GM20431 (cell line): Measurements from ENCODE around the gene POLR1A.

Experiments used
- in situ Hi-C: fragments of 300-500 bp; cut with MseI, MboI; formaldehyde crosslinking; loops from one replicate; pipeline ENCODE4 v1.15.0; 2020; ENCODE audit warnings: low sequenced_read_pairs; ENCODE audit not compliant: unreplicated experiment

POLR1A gene

DNA sequence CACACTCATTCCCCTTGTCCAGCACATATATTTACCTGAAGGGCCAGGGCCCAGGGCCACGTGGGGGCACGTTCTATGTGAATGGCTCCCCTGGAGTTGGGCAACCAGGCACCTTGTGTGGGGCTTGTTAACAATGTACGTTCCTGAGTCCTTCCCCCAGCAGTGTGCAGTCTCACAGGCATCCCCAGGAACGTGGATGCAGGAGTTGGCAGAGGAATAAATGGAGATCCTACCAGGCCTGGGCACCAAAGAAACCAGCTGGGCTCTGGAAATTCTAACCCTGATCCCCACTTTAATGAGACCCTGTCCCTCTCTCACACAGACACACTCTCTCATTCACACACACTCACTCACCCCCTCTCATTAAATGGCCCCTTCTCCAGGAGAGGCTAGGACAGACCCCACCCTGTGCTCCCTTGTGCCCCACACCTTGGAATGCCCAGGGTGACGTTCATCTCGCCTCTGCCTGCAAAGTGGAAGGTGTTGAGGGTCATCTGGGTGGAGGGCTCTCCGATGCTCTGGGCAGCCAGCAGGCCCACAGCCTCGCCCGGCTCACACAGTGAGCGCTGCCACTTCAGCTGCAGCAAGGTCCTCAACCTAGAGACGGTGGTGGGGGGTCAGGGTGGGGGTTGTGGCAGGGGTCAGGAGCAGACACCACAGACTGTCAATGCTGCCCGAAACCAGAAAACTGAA, 65.6 kb downstream of the POLR1A start:
- in situ Hi-C loops: no loop called here

DNA sequence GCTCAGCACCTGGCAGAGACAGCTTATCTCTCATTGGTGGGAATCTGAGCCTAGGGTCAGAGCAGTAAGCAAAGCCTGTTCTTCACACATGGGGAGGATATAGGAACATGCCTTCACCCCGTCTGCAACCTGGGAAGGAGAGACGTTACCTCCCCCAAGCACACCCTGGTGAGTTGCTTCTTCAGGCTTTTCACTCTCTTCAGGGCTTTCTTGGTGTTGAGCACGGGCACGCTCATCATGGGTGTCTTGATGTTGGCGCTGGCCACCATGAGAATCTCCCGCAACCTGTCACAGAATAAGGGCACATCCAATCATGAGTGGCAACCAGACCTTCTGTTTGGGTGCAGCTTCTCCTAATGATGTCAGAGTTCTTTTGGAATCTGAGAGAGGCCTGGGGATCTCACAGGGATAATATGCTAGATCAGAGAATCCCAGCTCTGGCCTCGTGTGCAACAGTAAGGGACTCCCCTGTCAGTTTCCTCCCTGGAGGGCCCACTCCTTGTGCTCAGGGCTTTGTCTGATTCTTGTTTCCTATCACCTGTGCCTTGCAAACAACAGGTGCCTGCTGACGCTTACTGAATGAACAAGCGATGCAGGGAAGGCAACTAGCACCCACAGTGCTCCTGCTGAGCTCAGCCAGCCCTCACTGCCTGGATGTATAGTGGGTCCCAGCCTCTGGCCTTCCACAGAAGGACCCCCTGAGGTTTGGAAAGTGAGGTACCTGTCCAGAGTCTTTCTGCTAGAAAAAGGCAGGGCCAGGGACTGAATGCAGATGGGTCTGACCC, 66.3 kb downstream of the POLR1A start:
- in situ Hi-C loops: no loop called here

DNA sequence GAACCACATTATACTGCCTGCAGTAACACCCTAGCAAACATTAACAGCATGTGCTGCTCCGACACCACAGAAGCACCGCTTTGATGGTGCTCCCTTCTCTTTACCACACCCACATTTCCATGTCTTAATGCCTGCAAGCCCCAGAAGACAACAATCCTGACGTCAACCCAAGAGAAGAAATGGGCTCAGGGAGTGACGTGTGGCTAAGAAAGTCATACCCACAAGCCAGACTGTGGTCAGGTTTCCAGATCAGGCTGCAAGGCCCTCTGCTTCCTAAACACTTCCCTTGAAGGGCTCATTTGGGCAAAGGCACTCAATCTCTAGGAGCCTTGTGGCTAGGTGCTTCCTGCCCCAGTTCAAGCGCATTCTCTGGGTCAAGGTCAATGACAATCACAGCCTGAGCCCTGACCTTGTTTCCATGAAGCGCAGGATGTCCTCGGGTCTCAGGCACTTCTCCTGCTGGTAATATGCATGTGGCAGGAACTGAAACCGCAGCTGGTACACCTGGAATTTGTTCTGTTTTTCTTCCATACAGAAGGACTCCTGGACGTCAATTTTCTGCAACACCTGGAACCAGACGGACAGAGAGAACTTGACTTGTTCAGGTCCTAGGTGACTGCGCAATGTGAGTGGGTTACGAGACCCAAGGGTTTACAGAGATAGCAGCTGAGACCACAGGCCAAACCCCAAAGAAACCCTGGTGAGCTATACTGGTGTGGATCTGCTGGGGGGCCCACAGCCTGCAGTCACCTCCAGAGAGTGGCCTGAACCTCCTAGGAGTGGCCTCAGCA, 67.2 kb downstream of the POLR1A start:
- in situ Hi-C loops: no loop called here

DNA sequence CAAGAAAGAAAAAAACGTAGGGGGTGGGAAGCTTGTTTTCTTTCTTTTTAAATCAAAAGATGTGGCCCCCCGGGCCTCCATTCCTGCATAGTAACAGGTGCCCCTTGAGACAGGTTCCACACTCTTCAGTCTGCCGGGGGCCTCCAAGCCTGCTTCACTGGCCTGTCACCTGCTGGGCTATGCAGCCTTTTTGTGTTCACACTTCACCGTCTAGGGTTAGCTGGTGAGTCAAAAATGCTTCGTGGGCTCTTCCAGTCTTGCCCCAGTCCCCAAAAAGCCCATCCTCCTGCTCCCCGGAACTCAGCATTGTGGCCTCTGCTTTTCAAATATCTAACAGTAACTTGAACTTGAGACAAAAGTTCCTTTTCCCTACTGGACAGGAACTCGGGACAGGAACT, 67.9 kb downstream of the POLR1A start:
- in situ Hi-C loops: no loop called here

DNA sequence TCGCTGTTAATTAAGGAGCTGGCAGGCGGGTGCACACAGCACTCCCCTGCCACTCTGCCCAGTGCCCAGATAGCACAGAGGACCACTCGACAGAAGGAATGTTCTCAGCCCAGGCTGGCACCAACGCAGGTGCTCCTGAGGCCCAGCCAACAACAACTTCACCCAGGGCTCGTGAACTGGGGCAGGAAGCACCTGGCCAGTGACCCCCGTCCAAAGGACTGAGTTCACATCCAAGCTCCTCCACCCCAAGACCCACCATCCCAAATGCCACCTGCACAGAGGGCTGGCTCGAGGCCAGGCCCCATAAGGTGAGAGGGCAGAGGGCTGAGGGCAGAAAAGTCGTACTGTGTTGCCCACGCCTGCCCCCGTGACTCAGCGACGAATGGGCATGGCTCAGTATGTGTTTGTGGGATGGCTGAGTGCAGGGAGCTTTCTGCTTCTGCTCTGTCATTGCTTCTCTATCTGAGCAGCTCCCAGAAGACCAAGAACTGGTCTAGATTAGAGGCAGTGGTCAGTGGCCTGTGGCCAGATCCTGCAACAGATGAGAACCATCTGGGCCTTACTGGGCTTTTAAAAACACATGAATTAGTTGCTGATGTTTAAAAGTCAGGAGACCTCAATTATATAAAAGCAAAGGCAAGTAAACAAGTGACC, 68.4 kb downstream of the POLR1A start:
- in situ Hi-C loops: no loop called here

DNA sequence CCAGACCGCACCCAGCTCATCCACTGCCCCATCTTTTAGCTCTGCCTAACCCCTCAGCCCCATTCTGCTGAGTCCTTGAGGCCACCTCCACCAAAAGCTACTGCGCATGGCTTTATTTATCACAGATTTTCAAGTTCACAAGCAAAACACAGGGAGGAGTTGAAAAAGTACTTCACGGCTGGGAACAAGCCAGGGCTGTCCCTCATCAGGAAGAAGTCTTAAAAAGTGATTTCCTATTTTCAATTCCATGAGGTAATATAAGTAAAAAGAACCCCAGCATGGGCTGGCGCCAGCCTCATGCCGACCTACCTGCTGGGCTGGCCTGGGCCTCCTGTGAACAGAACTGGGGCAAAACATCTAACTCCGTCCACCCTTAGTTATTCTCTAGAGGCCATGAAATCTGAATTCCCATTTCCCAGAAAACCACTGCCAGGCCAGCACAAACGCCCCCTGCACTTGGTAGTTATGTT, 69.0 kb downstream of the POLR1A start:
- in situ Hi-C loops: no loop called here

DNA sequence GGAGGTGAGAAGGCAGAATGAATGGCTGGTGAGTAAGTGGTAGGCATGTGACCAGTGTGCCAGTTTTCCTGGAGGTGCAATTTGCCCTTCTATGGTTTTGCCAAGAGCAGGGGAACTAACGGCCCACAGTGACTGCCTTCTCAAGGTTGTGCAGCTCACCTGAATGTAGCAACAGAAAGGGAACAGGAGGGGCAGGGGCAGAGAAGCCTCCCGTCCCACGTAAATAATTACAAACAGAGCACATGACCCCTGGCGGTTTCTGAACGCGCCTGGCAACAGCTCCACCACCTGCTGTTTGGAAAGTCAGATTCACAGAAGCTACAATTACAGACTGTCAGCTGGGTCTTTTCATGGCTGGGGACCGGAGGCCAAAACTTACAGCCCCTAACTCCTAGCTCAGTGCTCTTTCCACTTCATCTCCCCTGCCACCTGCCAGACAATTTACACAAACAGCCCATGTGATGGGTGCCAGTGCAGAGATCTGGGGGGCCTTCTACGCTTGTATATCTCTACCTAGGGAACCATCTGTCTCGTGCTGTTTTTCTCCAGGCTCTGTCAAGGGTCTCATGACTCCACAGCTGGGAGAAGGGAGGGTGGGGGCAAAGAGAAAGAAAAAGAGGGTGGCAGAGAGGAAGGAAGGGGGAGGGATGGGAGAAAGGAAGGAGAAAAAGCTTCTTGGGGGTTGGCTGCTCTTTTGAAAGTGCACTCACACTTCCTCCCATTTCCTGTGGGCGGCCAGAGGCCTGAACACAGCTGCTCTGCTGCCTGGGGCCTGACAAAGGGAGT, 69.6 kb downstream of the POLR1A start:
- in situ Hi-C loops: no loop called here

DNA sequence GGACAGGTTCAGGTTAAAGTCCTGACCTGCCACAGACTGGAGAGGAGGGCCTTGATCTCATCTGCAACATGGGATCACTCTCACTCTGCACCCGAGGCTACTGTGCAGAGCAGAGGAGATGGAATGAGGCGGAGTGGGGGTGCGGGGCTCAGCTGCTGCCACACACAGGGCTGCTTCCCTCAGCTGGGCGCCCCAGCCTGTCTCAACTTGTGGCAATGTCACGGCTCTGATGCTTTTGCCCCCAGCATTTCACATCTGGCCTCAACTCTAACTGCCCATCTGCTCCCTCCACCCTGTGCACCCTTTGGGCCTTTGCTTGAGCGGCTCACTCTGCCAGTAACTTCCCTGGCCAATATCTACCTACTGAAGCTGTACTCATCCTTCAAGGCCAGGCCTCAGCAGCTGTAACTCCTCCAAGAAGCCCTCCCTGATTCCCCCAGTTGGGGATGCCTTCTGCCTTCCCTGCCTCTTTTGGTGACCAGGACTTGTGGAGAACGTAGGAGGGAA, 70.3 kb downstream of the POLR1A start:
- in situ Hi-C loops: no loop called here

DNA sequence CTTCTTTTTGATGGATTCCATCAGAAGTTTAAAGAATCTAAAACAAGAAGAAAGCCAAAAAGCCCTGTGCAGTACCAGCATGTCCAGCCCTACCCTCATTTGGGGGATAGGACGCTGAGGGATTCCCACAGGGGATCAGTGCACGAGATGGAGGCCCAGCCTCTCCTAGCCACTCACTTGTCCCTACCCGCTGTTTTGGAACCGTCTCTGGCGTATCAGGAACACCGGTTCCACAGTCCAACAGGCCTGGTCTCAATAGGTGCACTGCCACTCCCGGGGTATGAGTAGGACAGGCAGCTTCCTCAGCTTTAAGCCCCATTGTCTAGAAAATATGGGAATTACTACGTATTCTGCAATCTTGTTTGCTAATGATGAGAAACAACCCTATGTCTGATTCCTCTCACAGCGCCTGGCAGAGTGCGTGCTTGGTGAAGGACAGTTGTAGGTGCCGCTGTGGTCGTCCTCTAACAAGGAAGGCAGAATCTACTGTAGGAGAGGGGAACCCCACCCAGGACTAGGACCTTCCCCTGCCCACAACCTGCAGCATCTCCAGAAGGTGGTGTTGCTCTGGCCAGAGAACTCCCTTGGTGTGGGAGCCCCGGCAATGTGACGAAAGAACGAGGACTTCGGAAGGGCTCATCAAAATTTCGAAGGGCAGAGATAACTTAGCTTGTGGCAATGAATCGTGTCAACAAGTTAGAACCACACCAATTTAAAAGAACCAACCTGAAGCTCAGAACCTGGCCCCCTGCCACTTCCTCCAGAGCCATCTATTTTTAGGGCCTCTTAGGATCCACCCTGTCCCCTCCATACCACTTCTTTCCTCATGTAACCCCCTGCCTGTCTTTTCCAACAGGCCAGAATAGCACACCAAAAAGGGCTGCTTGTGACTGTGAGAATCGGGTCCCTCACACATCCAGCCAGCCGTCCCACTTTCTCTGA, 71.7 kb downstream of the POLR1A start:
- in situ Hi-C loops: no loop called here

DNA sequence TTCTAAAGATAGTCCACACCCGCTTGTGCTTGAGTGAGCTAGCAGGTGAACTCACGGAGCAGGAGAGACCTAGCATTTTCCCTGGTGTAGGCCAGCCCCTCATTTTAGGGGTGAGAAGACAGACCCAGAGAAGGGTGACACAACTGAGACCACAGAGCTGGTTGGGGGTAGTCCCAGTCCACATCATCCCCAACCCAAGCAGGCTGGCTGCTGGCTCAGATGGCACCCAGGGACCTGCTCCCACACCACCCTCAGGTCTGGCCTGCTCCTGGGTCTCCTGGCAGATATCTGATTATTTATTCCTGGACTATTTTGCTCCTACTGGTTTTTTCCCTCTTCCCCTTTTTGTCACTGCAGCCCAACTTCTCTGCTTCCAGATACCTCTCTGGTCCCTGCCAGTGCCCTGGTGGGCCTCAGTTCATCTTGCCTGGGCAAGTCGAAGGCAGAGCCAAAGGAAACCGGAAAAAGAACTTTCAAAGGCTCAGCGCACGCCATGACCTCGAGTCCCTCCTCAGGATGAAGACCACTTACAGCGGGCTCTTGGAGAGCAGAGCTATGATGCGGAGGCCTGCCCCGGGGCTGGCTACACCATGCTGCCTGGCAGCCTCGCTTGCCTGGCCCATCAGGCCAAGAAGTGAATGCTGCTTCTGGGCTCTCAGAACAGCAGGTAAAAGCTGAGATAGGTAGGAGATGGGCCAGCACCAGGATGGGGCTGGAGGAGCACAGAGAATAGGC, 72.7 kb downstream of the POLR1A start:
- in situ Hi-C loops: no loop called here

DNA sequence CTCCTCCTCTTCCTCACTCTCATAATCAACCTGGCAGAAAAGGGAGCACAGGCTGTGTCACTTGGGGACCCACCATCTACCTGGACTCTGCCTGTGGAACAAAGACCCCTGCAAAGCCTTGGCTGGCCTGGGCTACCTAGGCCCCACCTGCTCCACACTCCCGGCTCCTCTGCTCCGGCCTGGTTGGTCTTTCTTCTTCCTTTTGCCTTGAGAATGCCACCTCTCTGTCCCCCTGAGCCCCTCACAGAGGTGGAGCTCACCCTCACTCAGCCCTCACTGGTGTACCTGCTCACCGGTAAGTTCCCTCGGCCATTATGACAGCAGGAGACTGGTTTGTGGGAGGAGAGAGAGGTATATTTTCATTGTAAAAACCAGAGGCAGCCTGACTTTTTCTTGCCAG, 74.1 kb downstream of the POLR1A start:
- in situ Hi-C loops: no loop called here

DNA sequence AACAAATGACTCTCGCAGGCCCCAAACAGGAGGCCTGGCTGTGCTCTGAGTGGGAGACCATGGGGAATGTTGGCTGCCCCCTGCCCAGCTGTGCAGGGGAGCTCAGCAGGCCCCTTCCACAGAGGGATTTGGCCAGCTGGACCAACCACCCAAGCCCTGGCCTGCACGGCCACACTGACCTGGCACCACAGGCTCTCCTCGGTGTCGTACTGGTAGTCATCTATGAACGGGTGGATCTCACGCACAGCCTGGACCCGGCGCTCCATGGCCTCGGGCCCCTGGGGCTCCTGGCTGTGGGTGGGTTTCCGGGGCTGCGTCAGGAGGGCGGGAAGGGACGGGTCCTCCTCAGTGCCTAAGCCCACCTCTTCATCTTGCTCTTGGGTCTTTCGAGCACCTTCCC, 74.5 kb downstream of the POLR1A start:
- in situ Hi-C loops: no loop called here

DNA sequence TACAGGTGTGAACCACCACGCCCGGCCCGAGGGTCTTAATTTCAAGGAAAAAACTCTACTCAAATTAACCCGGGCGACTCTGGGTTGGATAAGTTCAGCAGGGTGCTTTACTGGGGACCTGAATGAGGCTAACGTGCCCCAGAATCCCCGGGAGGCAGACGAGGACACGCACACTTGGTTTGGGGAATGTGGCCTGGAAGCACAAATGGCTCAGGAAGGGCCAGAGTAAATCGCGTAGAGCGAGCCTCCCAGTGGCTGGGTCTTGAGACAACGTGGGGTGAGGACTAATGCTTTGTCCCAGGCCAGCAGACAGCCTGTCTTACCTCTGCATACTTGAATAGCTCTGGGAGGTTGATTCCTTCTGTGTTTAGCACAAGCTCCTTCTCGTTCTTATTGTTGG, 75.8 kb downstream of the POLR1A start:
- in situ Hi-C loops: no loop called here

DNA sequence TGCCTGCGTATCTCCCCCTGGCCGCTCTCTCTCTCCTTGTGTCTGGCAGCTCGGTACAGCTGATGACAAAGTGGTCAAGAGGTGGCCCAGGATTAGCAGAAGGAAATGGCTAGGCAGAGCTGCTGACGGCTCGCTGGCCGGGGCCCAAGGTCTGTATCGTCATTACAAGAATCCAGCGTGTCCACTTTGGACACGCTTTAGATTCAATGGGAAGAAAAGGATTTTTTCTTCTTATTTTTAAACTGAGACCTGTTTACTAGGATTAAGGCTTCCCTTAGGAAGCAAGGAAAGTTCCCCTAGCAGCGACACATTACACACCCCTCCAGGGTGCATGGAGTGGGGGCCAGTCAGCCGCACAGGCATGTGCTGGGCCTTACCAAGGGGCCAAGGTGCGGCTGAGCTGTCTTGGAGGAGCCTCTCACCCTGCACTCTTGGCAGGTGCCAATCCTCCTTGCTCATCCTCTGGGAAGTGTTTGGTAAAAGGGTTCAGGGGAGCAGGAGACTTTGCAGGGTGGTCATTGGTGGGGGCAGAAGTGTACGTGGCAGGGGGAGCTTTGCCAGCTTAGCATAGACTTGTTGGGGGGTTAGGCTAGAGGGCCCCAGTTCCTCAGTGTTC, 76.8 kb downstream of the POLR1A start:
- in situ Hi-C loops: no loop called here

DNA sequence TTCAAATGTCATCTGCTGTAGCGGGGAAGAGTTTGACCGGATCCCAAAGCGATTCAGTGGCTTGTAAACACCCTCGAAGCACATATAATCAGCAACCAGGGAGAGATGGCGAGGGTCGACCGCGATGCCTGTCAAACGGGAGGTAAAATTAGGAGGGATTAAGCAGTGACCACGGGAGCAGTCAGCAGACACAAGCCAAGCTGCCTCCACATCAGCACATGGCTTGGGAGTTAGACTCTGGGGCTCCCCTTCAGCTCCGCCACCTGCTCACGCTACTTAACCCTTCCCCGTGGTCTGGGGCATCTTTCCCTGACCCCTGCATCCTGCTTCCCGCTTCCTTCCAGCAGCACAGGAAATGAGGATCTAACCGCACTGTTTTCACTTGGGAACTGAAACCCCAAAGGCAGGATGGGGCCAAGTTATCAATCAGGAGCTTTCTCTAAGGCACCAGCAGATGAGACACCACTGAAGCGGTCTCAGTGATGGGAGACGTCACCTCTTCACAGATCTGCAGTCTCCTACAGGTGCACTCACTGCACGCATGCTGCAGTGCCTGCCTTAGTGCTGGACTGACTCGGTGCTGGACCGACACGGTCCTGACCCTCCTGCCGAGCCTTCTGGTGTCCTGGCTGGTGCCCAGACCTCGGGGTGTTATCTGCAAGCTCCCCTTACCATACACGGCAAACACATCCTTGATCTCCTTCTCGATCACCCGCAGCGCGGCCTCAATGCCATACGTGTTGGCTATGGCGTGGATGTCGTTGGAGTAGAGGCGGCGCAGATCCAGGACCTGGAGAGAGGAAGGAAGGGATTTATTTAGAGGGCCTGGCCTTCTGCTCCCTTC, 77.5 kb downstream of the POLR1A start:
- in situ Hi-C loops: no loop called here

DNA sequence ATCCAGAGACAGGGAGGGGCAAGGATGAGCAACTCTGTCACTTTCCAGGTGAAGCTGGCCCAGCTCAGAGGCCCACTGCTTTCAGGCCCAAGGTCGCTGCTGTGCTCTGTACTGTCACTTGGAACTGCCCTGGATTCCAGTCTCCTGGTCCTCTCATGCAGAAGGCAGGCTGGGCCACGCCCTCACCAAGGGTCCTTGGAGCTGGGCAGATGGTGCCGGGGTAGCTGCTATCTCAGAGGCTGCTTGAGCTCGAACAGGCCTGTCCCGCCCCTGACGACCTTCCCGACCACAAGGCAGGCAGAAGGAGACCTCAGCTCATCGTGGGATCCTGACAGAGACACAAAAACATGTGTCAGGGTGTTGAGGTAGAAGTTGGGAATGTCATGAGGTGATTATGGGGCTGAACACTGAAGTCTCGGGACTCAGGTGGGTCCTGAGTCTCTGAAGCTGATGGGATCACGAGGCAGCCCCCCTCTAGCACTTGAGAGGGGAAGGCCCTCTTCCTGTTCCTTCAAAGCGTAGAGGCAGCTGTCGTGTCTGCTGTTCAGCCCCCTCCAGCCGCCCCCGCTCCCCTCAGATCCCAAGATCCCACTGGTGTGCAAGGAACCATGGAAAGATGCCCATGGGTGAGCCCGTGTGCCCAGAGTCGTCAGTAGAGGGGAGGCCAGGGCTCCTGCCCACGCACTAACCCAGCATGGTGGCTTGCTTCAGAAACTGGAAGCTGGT, 78.3 kb downstream of the POLR1A start:
- in situ Hi-C loops: no loop called here
